GM04503 (cell line): ENCODE measurements around the gene ZNF415.
A peak's percentile ranks its signal among the peaks of the same experiment; 100 is the strongest.
"Not testable (repeated sequence)": the region's sequence is repeated elsewhere in the genome, so short reads cannot be mapped to it uniquely, and the experiment has no call there.

Experiments
- DNase-seq: peaks from one replicate; pipeline ENCODE4 v3.0.0-alpha.2; 2012; ENCODE audit warnings: low read depth

ZNF415 gene

GRCh38 chr19:53132141-53132991 lies at the start of gene ZNF415:
TSS of gene ZNF415 (minus strand) at chr19:53132910. CDS start at chr19:53122676, 10,234 bp downstream.
- DNase-seq, result no peak

GRCh38 chr19:53182202-53182601 lies 49.5 kb upstream of the ZNF415 start:
- DNase-seq, result no peak

GRCh38 chr19:53177986-53178385 lies 45.3 kb upstream of the ZNF415 start:
- DNase-seq, result no peak

GRCh38 chr19:53172889-53173288 lies 40.2 kb upstream of the ZNF415 start:
- DNase-seq, result no peak

- DNase-seq, result no peak
These were observed 33.0 kb upstream of the ZNF415 start for GRCh38 chr19:53165691-53166091.

GRCh38 chr19:53161123-53161522 lies 28.4 kb upstream of the ZNF415 start:
- DNase-seq, result no peak

GRCh38 chr19:53160350-53160749 lies 27.6 kb upstream of the ZNF415 start:
- DNase-seq, result no peak

- DNase-seq, result peak; percentile 4
These were observed 25.5 kb upstream of the ZNF415 start for GRCh38 chr19:53158119-53158656.

GRCh38 chr19:53157626-53158025 lies 24.9 kb upstream of the ZNF415 start:
- DNase-seq, result no peak

- DNase-seq, result no peak
These were observed 24.1 kb upstream of the ZNF415 start for GRCh38 chr19:53156850-53157249.

- DNase-seq, result no peak
These were observed 14.9 kb upstream of the ZNF415 start for GRCh38 chr19:53147645-53148044.

GRCh38 chr19:53140351-53140750 lies 7.6 kb upstream of the ZNF415 start:
- DNase-seq, result no peak

- DNase-seq, result no peak
These were observed 3.7 kb upstream of the ZNF415 start for GRCh38 chr19:53136432-53136831.

- no peak for DNase-seq
These were observed 983 bp downstream of the ZNF415 start for GRCh38 chr19:53131727-53132126.

- DNase-seq, result no peak
These were observed 1.6 kb downstream of the ZNF415 start for GRCh38 chr19:53131085-53131590.

- no peak for DNase-seq
These were observed 2.2 kb downstream of the ZNF415 start for GRCh38 chr19:53130506-53130905.

GRCh38 chr19:53126733-53127526 lies 5.8 kb downstream of the ZNF415 start:
- DNase-seq, result not testable (repeated sequence)

- no peak for DNase-seq
These were observed 9.3 kb downstream of the ZNF415 start for GRCh38 chr19:53123400-53123799.

GRCh38 chr19:53112286-53112685 lies 20.4 kb downstream of the ZNF415 start:
- no peak for DNase-seq

GRCh38 chr19:53109527-53109926 lies 23.2 kb downstream of the ZNF415 start:
- DNase-seq, result no peak

GRCh38 chr19:53103234-53104203 lies 29.2 kb downstream of the ZNF415 start, which contains the start of gene ZNF160:
TSS of gene ZNF160 (minus strand) at chr19:53103422. CDS start at chr19:53086276, 17,146 bp downstream.
- peak; percentile 75 for DNase-seq
